Neural crest cell (in vitro differentiated cells): Measurements from ENCODE around the gene DPEP1. TPM values are rescaled to one million over a fixed set of nuclear protein-coding genes. Genes with fewer than 3 reads are reported as not detected.
"Not testable (repeated sequence)": the region's sequence is repeated elsewhere in the genome, so short reads cannot be mapped to it uniquely, and the experiment has no call there.

Experiments used
- DNase-seq: peaks from one replicate; pipeline ENCODE4 v3.0.0; 2021; ENCODE audit warnings: low read depth, mixed read lengths, low spot score
- H3K27ac Mint-ChIP-seq: one replicate; pipeline ENCODE4 v1.8.0; 2021; ENCODE audit warnings: mild to moderate bottlenecking, mixed read lengths; ENCODE audit not compliant: unreplicated experiment
- H3K27me3 Mint-ChIP-seq: 2 replicates; pipeline ENCODE4 v1.8.0; 2021; ENCODE audit warnings: low read depth, mild to moderate bottlenecking, mixed read lengths
- H3K36me3 Mint-ChIP-seq: 2 replicates; pipeline ENCODE4 v1.8.0; 2021; ENCODE audit warnings: low read depth, mild to moderate bottlenecking, mixed read lengths
- H3K4me1 Mint-ChIP-seq: 2 replicates; pipeline ENCODE4 v1.8.0; 2021; ENCODE audit warnings: mixed read lengths
- H3K4me3 Mint-ChIP-seq: one replicate; pipeline ENCODE4 v1.8.0; 2021; ENCODE audit warnings: mild to moderate bottlenecking, mixed read lengths
- H3K9me3 Mint-ChIP-seq: 2 replicates; pipeline ENCODE4 v1.8.0; 2021; ENCODE audit warnings: mixed read lengths
- CTCF ChIP-seq: fragments of 200-600 bp; sonication (generic); conservative IDR thresholded peaks from 2 replicates; pipeline ENCODE4 v1.5.0; 2021; ENCODE audit warnings: antibody characterized with exemption, mild to moderate bottlenecking
- total RNA-seq: library from RNA; stranded (reverse); gene quantifications from 2 replicates; pipeline ENCODE4 v1.2.1, GENCODE V29; 2021

The DPEP1 gene
- total RNA-seq, 1 donor from 2014 or later = 0.21 TPM

GRCh38 chr16:89586853-89587252 is 26.6 kb upstream of the DPEP1 start:
- no peak overlapping the region for H3K27ac Mint-ChIP-seq
- H3K9me3 Mint-ChIP-seq = no peaks in the 10 kb centered on the region
- no peak overlapping the region for H3K4me3 Mint-ChIP-seq
- H3K27me3 Mint-ChIP-seq = peaks cover 1% of the 10 kb centered on the region
- DNase-seq = no peak
- no peaks in the 10 kb centered on the region for H3K4me1 Mint-ChIP-seq
- TF ChIP-seq CTCF = no peak
- no peaks in the 10 kb centered on the region for H3K36me3 Mint-ChIP-seq

GRCh38 chr16:89587676-89588075 is 25.8 kb upstream of the DPEP1 start:
- H3K36me3 Mint-ChIP-seq, H3K27me3 Mint-ChIP-seq, H3K27ac Mint-ChIP-seq, DNase-seq, H3K4me3 Mint-ChIP-seq, H3K4me1 Mint-ChIP-seq, H3K9me3 Mint-ChIP-seq: not testable (repeated sequence)

GRCh38 chr16:89588413-89589109 is 24.9 kb upstream of the DPEP1 start:
- Mint-ChIP-seq H3K4me3 (no peak overlapping the region), H3K27ac (no peak overlapping the region), H3K36me3 (no peaks in the 10 kb centered on the region), H3K27me3 (no peaks in the 10 kb centered on the region), H3K9me3 (no peaks in the 10 kb centered on the region), H3K4me1 (no peaks in the 10 kb centered on the region)
- DNase-seq = no peak
- TF ChIP-seq CTCF = no peak

GRCh38 chr16:89589241-89589926 is 24.1 kb upstream of the DPEP1 start:
- H3K36me3 Mint-ChIP-seq = no peaks in the 10 kb centered on the region
- H3K4me1 Mint-ChIP-seq = no peaks in the 10 kb centered on the region
- no peak for TF ChIP-seq CTCF
- no peak overlapping the region for H3K4me3 Mint-ChIP-seq
- H3K27me3 Mint-ChIP-seq = no peaks in the 10 kb centered on the region
- no peak for DNase-seq
- H3K9me3 Mint-ChIP-seq = no peaks in the 10 kb centered on the region
- H3K27ac Mint-ChIP-seq = no peak overlapping the region

- Mint-ChIP-seq H3K27me3 (no peaks in the 10 kb centered on the region), H3K27ac (no peak overlapping the region), H3K9me3 (no peaks in the 10 kb centered on the region), H3K36me3 (no peaks in the 10 kb centered on the region), H3K4me3 (no peak overlapping the region), H3K4me1 (no peaks in the 10 kb centered on the region)
- DNase-seq = no peak
- no peak for TF ChIP-seq CTCF
Observed at GRCh38 chr16:89593841-89594240, 19.6 kb upstream of the DPEP1 start.
